HG03095 (cell line): ENCODE measurements around the gene LST1.

Source experiments
- ATAC-seq: cut with Tn5 transposase; IDR thresholded peaks from one replicate; pipeline ENCODE4 v1.9.1; 2021; ENCODE audit warnings: moderate library complexity; ENCODE audit not compliant: unreplicated experiment

Gene LST1

DNA sequence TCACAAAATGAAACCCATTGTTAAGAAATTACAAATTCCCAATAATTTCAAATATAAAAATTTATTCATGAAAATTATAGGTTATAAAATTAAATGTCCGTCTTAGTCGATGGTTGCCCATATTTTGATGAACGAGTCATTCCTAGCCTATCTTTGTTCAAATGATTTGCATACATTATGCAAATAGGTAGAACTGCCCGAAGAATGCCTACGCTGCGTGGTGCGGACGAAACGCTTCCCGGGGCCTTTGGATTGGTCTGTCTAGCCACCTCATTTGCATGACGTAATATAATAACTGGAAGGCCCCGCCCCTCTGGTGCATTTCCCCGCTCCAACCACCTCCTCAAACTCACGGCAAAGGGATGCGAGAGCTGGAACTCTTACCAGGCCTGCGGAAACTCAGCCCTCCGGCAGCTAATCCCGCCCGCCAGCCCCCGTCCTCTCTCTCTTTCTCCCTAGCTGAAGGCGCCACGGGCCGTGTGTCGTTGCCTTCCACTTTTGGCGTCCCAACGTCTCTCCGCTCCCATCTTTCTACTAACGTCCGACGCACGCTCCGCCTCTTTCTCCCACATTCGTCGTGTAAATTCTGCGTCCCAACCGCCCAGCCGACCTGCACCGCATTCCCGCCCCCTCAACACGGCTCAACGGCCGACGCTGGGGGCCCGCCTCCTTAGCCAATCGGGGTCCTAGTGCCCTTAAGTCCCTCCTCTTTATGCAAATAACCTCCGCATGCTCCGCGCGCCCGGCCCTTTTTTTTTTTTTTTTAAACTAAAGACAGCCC is 33.9 kb downstream of the LST1 start:
- peak; percentile 67 for ATAC-seq

- peak; percentile 26 for ATAC-seq
These were observed 34.7 kb downstream of the LST1 start, which contains the start of gene PRRC2A for GRCh38 chr6:31620586-31621319. Gene PRRC2A, plus strand, starts transcription at chr6:31620715. Its CDS starts 2,075 bp downstream, at chr6:31622790.

DNA sequence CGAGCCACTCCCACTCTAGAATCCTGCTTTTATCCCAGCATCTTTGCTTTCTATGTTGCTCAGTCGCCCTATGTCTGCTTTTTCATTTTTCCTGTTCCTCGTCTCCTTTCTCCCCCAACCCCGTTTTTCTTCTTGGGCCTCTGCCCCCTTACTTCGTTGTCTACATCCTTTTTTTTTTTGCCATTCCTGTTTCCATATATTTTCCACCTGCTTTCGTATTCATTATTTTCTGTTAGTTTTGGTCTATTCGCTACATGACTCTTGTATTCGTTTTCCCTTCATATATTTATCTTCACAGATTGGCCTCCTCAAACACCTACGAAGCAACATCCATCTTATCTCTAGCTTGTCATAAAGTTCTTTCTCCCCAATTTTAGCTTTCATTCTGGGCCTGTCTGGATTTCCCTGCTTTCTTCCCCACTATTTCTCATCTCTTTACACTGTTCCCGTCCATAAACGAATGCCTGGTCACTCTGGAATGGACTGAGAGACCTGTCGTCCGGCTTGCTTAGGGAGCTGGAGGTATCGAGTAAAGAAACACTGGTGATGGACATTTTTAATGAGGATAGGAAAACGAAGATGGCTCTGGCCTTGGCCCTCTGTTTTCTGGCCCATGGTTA is 35.4 kb downstream of the LST1 start:
- no peak for ATAC-seq

GRCh38 chr6:31621991-31622390 is 35.9 kb downstream of the LST1 start:
- ATAC-seq, result no peak

DNA sequence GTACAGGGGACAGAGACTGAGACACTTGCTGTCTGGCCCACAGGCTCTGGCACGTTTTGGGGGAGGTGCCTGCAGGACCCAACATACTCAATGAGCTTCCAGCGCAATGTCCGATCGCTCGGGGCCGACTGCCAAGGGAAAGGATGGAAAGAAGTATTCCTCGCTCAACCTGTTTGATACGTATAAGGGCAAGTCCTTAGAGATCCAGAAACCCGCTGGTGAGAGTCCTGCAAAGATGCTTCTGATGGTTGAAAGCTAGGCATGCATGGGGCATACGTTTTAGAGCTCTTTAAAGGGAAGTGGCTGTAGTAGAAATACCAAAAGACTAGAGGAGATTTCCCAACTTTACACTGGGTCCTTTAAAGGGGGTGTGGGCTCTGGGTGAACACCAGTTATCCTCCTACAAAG is 36.6 kb downstream of the LST1 start:
- ATAC-seq, result no peak

GRCh38 chr6:31624070-31624469 is 38.0 kb downstream of the LST1 start:
- no peak for ATAC-seq

- ATAC-seq, result no peak
These were observed 40.9 kb downstream of the LST1 start for GRCh38 chr6:31626952-31627351.

GRCh38 chr6:31627690-31628287 is 41.7 kb downstream of the LST1 start:
- no peak for ATAC-seq

GRCh38 chr6:31629014-31629413 is 42.9 kb downstream of the LST1 start:
- no peak for ATAC-seq

DNA sequence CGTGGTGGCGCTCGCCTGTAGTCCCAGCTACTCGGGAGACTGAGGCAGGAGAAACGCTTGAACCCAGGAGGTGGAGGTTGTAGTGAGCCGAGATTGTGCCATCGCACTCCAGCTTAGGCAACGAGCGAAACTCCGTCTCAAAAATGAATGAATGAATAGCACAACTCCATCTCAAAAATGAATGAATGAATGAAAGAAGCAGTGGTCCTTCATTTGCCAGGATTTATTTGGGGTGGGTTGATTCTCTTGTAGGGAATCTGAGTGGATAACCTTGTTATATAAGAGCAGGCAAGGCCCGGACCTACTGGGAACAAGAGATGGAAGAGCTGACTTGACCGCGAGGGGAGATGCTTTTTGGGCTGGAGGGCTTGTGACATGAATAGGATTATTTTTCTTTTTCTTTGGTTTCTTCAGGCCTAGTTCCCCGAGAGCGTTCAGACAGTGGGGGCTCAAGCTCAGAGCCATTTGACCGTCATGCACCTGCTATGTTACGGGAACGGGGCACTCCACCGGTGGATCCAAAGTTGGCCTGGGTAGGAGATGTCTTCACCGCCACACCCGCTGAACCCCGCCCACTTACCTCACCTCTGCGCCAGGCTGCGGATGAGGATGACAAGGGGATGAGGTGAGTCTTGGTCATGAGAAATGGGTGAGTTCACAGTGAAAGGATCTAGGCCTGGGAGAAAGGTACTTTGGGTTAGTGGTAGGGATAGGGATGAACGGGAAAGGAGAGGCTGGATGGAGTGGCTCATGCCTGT is 44.3 kb downstream of the LST1 start:
- no peak for ATAC-seq

DNA sequence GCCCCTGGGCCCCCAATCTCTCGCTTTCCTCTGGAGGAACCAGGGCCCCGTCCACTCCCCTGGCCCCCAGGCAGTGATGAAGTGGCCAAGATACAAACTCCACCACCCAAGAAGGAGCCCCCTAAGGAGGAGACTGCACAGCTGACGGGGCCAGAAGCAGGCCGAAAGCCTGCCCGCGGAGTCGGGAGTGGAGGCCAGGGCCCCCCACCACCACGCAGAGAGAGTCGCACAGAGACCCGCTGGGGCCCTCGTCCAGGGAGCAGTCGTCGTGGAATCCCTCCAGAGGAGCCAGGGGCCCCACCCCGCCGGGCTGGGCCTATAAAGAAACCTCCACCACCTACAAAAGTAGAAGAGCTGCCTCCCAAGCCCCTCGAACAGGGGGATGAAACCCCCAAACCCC is 45.1 kb downstream of the LST1 start:
- no peak for ATAC-seq

- no peak for ATAC-seq
These were observed 45.7 kb downstream of the LST1 start for GRCh38 chr6:31631681-31632278.

DNA sequence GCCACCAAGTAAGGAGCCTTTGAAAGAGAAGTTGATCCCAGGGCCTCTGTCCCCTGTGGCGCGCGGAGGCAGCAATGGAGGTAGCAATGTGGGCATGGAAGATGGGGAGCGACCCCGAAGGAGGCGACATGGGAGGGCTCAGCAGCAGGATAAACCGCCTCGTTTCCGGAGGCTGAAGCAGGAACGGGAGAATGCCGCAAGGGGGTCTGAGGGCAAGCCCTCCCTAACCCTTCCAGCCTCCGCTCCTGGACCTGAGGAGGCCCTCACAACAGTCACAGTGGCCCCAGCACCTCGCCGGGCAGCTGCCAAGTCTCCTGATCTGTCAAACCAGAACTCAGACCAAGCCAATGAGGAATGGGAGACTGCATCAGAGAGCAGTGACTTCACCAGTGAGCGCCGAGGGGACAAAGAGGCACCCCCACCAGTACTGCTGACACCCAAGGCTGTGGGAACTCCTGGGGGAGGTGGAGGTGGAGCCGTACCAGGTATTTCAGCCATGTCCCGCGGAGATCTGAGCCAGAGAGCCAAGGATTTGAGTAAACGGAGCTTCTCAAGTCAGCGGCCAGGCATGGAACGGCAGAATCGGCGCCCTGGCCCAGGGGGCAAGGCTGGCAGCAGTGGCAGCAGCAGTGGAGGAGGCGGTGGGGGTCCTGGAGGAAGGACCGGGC is 46.3 kb downstream of the LST1 start:
- ATAC-seq, result no peak

DNA sequence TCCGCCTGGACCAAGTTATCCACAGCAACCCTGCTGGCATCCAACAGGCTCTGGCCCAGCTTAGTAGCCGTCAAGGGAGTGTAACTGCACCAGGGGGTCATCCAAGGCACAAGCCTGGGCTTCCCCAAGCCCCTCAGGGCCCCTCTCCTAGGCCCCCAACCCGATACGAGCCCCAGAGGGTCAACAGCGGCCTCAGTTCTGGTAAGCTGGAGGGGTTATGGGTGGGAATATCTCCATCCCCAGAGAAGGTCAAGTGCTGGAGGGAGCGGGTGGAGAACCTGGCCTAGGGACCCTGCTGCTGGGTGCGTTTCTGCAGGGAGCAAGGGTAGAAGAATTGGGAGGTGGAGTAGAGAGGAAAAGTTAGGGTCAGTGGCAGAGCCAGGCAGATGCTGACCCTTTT is 47.4 kb downstream of the LST1 start:
- no peak for ATAC-seq

DNA sequence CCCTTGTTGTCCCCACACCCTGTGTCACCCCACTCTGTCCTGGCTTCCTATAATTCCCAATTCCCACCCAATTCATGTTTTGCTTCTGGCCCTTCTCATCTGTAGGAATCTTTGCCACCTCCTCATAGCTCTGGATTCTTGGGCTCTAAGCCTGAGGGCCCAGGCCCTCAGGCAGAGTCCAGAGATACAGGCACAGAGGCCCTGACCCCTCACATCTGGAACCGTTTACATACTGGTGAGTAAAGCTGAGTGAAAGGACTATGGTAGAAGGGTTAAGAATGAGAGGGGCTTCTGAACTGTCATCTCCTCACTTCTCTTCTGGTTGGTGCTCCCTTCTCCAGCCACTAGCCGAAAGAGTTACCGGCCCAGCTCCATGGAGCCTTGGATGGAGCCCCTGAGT is 48.1 kb downstream of the LST1 start:
- no peak for ATAC-seq

GRCh38 chr6:31634969-31635575 is 49.0 kb downstream of the LST1 start:
- no peak for ATAC-seq

DNA sequence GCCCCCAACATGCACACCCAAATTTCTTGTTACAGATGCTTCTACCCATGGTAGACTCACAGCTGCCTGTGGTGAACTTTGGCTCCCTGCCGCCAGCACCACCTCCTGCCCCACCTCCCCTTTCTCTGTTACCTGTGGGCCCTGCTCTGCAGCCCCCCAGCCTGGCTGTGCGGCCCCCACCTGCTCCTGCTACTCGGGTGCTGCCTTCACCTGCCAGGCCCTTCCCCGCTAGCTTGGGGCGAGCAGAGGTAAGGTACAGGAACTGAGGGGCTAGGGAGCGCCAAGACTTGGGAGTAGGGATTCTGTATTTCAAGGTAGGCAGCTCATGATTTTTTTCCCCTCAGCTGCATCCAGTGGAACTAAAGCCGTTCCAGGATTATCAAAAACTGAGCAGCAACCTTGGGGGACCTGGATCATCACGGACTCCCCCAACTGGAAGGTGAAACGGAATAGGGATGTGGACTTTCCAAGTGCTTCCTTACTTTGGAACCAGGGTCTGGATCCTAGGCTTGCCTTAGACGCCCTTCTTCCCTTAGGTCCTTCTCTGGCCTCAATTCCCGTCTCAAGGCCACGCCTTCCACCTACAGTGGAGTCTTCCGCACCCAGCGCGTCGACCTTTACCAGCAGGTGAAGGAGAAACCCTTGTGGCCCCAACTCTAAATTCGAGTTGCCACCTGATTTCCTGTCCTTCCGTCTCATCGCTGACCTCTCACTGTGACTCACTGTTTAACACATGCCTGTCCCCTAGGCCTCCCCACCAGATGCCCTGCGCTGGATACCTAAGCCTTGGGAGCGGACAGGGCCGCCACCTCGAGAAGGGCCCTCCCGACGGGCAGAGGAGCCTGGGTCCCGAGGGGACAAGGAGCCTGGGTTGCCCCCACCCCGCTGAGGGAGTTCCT is 50.9 kb downstream of the LST1 start:
- ATAC-seq, result no peak
